HL-60 (cell line): ENCODE data around the gene ATP8A2.

Experiments
- CTCF ChIP-seq: IDR thresholded peaks from one replicate; pipeline ENCODE4 v1.5.1; 2011; ENCODE audit warnings: low read length, control low read depth, inconsistent platforms; ENCODE audit not compliant: insufficient read depth
- REST ChIP-seq: IDR thresholded peaks from 2 replicates; pipeline ENCODE4 v1.6.1; 2012; ENCODE audit warnings: low read depth; ENCODE audit not compliant: insufficient replicate concordance

- TF ChIP-seq CTCF (no peak), REST (no peak)
Measured at GRCh38 chr13:25816239-25816638, 444.5 kb downstream of the ATP8A2 start.
